Measurements from ENCODE around the gene LRCOL1.

LRCOL1 gene

GRCh38 chr12:132635076-132635955 is 24.9 kb upstream of the LRCOL1 start:
- no peak for DNase-seq

DNA sequence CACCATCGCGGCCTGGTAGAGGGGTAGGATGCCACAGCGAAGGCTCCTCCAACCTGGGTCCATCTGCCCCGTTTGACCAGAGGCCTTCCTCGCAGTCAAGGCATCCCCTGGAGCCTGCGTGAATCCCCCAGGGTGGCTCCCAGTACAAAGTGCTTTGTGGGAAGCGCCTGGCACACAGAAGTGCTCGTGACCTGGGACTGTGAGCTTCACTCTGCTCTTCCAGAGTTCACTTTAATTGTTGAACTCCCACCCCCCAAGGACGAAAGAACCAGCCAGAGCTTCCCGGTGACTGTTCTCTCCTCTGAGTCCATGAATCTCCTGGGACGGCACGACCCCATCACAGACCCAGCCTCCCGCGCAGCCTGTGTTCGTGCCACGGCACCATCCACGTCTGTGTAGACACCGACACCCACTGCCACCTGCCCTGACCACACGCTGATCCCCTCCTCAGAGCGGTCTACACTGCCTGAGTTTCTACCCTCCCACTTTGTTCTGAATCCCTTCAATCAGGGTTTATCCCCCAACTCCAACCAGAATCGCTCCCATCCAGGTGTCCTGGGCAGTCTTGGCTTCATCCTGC is 24.1 kb upstream of the LRCOL1 start:
- DNase-seq: no peak

DNA sequence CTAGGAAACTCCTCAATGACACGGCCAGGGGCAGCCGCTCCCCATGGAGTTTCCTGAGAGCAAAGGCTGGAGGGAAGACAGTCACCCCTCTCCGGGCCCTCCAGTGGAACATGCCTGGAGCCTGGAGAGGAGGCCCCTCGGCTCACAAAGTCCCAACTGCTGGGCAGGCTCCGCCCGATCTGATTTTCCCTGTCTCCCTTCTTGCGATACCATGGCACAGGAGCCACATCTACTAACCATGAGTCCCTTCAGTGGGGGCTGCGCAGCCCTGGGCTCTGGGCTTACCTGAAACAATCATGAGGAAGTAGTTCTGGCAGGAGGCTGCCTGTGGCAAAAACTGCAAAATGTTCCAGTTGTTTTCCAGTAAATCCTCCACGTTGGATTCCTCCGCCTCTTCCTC is 23.5 kb upstream of the LRCOL1 start:
- DNase-seq: no peak

DNA sequence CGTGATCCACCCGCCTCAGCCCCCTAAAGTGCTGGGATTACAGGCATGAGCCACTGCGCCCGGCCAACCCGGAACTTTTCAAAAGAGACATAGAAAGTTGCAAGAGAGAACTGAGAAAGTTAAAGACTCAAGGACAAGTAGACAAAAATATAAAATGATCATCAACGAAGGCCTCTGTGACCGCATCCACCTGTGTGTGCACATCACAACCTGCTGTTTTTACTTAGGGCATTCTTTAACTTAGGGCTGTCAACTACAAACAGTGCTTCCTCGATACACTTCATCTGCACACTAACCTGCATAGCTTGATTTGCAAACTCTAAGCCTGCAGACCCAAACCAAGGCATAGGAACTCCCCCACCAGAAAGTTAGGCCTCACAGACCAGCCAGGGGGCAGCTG is 23.0 kb upstream of the LRCOL1 start:
- no peak for DNase-seq

DNA sequence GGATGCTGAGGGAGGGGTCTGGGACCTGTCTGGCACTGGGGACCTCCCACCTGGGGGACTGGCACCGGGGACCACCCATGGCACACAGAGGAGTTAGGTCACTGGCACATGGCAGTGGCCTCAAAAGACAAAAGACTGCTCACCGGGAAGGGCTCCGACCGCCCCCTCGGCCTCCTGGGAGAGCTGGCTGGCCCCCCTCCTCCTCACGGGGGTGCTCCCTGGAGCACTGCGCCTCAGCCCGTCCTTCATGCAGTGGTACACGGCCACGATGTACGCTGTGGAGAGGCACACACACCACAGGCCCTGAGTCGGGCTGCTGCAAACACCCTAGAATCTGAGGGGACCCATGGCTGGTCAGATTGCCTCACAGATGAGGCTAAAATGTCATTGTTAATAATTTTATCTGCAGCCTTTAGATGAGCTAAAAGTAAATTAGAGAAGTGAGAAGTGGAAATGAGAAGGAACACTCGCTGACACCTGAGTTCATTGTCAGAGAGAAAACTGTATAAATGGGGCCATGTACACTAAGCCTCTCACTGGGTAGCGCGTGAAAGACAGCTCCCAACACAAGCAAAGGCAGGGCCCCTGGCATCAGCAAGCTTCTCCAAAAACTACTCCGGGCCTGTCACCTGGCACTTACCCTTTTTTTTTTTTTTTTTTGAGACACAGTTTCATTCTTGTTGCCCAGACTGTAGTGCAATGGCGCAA is 22.3 kb upstream of the LRCOL1 start:
- DNase-seq: no peak

DNA sequence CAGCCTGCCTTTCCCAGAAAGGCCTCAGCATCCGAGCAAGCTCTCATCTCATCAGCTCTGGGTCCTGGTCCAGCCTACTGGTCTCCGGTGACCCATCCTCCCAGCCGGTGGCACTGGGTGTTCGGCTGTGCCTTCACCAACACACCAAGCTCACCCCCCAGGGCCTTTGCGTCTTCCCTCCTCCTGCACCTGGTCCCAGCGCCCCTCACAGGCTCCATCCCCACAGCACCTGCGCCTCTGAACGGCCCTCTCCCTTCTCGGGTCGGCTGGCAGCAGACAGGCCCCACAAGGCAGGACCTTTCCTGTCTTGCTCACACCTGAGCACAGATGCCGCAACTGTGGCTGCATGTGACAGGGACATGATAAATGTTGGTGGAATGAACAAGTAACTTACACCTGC is 21.3 kb upstream of the LRCOL1 start:
- DNase-seq: no peak

GRCh38 chr12:132630672-132631071 is 20.3 kb upstream of the LRCOL1 start:
- no peak for DNase-seq

- no peak for DNase-seq
Observed at GRCh38 chr12:132629330-132629729, 18.9 kb upstream of the LRCOL1 start.

DNA sequence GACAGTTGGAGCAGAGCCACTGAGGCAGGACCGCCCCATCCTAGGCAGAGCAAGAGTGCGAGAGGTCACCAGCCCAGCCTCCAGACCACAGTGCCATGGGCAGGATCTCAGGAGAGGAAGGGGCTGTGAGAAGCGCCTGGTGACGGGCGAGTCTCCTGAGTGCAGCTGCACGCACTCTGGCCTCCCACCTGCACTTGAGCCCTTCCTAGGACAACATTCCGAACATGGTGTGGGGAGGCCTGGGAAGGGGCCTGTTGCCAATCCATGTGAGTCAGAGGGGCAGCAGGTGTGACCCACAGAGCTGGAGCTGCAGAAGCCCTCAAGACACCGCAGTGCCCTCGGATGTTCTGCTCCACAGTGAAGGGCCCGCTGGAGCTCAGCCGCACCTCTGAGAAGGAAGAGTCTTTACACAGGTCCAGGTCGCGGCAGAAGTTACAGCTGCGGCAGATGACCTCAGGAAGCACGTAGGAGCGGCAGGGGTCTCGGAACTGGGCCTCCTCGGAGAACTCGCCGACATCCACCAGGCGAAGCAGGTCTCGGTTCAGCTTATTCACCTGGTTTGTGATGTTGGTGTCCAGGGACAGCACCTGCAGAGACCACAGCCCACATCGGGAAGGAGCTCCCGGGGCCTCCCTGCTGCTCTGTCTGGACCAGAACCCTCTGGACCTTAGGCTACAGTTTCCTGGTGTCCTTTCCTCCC is 15.5 kb upstream of the LRCOL1 start:
- DNase-seq: no peak

GRCh38 chr12:132624910-132625630 is 14.7 kb upstream of the LRCOL1 start:
- DNase-seq: no peak

DNA sequence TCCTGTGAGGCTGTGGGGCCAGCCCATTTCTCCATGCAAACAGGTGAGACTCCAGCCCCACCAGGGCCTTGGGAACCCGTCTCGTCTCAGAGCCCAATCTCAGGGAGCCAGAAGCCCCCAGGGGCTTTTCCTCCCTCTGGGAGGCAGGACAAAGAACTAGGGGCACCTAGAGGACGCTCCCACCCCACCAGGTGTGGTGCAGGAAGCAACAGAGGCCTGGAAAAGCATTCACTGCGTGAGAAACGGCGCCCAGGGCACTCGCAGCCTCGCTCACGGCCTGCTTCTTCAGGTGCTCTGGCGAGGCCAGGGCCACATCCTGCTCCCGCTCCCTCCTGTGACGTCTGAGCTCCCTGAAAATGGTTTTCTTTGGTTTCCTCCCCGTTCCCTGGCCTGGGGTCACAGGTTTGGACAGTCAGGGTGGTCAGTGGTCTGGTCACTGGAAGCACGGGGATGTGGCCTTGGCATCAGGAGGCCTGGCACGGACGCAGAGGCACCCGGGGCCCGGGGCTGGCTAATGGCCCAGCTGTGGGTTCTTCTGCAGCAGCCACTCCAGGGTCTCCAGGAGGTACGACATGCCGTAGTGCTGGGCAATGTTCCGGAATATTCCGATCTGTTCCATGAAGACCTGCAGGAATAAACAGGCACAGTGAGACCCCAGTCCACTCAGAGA is 13.9 kb upstream of the LRCOL1 start:
- no peak for DNase-seq

DNA sequence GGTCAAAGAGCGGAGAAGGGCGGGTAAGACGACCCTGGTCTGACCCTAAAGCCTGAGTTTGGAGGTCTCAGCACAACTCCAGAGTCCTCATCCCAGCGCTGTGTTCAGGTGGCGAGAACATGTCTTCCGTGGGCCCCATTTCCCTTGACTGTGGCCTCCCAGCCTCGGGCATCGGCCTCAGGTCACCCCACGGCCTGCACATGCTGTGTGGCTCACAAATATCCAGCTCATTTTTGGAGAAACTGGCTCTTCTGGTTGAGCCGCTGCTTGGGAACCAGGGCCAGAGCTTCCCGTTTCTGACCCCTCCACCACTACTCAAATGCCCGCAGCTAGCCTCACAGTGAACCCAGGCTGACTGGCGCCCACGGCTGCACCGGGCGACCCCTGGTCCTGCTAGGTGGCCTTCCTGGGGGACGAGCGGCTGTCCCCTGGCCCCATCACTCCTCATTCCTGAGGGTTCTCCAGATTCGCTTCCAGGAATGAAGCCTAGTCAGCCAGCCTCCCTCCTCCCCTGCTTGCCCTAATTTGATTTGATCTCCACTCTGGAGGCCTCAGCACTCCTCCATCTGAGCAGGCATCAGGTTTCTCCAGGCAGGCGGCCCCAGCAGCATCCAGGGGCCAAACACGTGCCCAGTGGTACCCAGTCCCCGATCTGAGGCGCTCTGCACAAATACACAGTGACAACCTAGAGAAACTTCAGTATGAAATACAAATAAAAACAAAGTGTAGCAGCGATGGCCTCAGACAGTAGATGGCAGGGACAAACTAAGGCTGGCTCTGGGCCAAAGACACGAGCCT is 12.9 kb upstream of the LRCOL1 start:
- DNase-seq: no peak

DNA sequence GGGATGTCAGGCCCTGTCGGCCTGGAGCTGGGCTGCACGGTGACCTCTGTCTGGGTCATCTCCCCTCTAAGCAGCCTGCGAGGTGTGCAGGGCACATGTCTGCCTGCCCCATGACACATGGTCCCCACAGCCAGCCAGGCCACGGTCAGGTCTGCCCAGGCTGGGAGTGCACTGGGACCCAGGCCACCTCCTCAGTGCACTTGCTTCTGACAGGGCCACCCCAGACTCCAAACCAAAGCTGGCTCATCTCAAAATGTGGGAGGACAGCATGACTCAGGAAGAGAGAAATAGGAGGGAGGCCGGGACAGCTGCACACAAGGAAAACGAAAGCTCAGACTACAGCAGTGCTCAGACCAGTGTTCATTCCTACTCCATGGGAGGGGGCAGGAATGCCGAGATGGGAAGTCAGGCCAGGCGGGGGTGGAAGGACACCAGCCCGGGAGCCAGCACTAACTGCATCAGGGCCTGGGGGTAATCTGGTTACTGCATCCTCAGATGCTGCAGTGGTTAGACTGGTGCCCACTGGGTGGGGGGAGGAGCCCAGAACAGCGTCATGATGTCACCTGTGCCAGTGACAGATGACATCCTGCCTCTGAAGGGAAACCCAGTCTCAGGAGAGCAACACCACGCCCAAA is 12.2 kb upstream of the LRCOL1 start:
- DNase-seq: peak; percentile 66

- no peak for DNase-seq
Observed at GRCh38 chr12:132621657-132622435, 11.5 kb upstream of the LRCOL1 start.

GRCh38 chr12:132620899-132621656 is 10.7 kb upstream of the LRCOL1 start:
- no peak for DNase-seq

DNA sequence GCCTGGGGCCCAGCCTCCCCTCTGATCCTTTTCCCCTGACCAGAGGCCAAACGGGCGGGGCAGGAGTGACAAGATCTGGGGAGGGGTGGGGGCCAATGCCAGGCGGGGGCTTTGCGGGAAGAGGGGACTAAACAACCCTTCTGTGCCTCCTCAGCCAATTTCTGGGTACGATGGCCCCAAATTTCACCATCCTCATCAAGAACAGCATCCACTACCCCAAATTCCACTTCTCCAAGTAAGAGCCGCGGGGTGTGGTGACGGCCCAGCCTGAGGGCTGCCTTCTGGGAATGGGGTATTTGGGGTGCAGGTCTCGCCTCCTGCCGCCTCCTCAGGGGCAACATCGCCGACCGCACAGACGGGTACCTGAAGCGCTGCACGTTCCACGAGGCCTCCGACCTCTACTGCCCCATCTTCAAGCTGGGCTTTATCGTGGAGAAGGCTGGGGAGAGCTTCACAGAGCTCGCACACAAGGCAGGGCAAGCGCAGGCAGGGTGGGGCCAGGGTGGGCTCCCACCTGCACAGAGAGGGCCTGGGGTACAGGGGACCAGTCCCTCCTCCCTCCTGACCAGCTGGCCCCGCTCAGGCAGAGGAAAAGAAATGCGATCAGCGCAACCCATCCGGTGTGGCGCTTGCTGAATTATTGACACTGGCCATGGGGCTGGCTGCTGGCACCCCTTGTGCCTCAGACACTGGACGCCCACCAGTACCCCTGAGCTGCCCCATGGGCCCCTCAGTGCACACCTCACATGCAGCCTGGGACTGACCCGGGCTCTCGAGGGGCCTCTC is 9.9 kb upstream of the LRCOL1 start:
- no peak for DNase-seq

DNA sequence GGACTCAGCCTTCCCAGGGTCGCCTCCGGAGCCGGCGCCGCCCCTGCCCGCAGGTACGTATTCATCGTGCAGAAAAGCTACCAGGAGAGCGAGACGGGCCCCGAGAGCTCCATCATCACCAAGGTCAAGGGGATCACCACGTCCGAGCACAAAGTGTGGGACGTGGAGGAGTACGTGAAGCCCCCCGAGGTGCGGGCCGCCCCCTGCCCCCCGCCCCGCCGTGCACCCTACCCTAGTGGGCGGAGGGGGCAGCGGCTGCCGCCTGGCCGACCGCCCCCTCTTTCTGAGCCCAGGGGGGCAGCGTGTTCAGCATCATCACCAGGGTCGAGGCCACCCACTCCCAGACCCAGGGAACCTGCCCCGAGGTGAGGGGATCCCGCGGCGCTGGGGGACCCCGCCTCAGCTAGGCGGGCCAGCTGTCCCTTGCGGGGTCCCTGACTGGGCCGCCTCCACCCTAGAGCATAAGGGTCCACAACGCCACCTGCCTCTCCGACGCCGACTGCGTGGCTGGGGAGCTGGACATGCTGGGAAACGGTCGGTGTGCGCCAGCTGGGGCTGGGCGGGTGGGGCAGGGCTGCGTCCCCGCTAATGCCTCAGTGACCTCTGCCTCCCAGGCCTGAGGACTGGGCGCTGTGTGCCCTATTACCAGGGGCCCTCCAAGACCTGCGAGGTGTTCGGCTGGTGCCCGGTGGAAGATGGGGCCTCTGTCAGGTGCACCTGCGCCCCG is 9.2 kb upstream of the LRCOL1 start:
- no peak for DNase-seq

DNA sequence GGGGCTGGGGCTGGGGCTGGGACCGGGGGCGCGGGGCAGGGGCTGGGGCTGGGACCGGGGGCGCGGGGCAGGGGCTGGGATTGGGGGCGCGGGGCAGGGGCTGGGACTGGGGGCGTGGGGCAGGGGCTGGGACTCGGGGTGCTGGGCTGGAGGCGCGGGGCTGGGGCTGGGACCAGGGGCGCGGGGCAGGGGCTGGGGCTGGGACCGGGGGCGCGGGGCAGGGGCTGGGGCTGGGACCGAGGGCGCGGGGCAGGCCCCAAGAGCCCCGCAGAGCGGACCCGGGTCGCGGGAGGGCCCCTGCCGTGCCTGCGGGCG is 8.6 kb upstream of the LRCOL1 start:
- DNase-seq: no peak
